Gastrocnemius medialis (tissue), 4 donors: Measurements from ENCODE around the gene USP17L21. TPM values are rescaled to one million over a fixed set of nuclear protein-coding genes. Genes with fewer than 3 reads are reported as not detected.
"Not testable (repeated sequence)": the region's sequence is repeated elsewhere in the genome, so short reads cannot be mapped to it uniquely, and the experiment has no call there.

Experiments
- ATAC-seq, 2 donors: fragments of 150-250 bp; one replicate each; pipeline ENCODE4 v1.9.1; 2016
- DNase-seq, 2 donors: peaks; one replicate each; pipeline ENCODE4 v3.0.0-alpha.2; 2019
- H3K27ac ChIP-seq, 4 donors: fragments of 200-600 bp; sonication (generic); 1 replicate in 1 of 4; 2 replicates in 3 of 4; pipeline ENCODE4 v1.5.1; 2016 to 2018; ENCODE audit warnings: mild to moderate bottlenecking in 2 of 4, moderate library complexity in 1 of 4
- H3K27me3 ChIP-seq, 3 donors: fragments of 200-600 bp; sonication (generic) in 2 of 3; 1 replicate in 1 of 3; 2 replicates in 2 of 3; pipeline versions ENCODE4 v1.5.1 to v1.6.0; 2016 to 2019; ENCODE audit warnings: mild to moderate bottlenecking in 1 of 3, moderate library complexity in 1 of 3
- H3K36me3 ChIP-seq, 2 donors: fragments of 200-600 bp; sonication (generic) in 1 of 2; one replicate each; pipeline ENCODE4 v1.5.1; 2017 to 2018
- H3K4me1 ChIP-seq, 2 donors: fragments of 200-600 bp; sonication (generic) in 1 of 2; one replicate each; pipeline ENCODE4 v1.5.1; 2016 to 2017; ENCODE audit warnings: mild to moderate bottlenecking in 2 of 2
- H3K4me3 ChIP-seq, 4 donors: fragments of 200-600 bp; sonication (generic) in 3 of 4; 1 replicate in 1 of 4; 2 replicates in 3 of 4; pipeline ENCODE4 v1.5.1; 2016 to 2019; ENCODE audit warnings: mild to moderate bottlenecking in 2 of 4
- H3K9me3 ChIP-seq, 3 donors: fragments of 200-600 bp; sonication (generic) in 2 of 3; 1 replicate in 1 of 3; 2 replicates in 2 of 3; pipeline ENCODE4 v1.5.1; 2016 to 2019
- in situ Hi-C, 4 donors: fragments of 200-750 bp; cut with MboI; loops; one replicate each; pipeline versions ENCODE4 v1.15.0 to v1.8.0; 2017; ENCODE audit warnings: low sequenced_read_pairs in 4 of 4
- intact Hi-C: fragments of 100-400 bp; cut with DNase I; formaldehyde crosslinking; loops from one replicate; pipeline ENCODE4 v1.15.1; 2023; ENCODE audit warnings: low total_unique reads
- total RNA-seq, 4 donors: library from RNA; depleted of rRNA; stranded (reverse); fragments of >200 nt; gene quantifications; one replicate each; pipeline versions ENCODE4 v1.1.0 to v1.2.3, GENCODE V29; 2016

The USP17L21 gene
- total RNA-seq, 4 donors from 2014 or later: not detected

DNA sequence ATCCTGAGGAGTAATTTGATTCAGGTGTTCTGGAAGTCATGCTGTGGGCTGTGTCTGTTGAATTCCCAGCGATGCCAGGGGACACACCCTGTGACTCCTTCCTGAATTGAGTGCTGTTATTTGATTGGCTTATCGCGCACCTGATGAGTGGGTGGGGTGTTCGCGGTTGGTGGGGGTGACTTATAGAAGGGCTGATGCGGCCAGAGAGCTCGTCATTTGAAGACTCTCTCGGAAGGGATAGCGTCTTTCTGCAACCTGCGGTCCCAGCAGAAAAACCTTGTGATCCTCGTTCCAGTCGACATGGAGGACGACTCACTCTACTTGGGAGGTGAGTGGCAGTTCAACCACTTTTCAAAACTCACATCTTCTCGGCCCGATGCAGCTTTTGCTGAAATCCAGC lies 4.6 kb downstream of the USP17L21 start, which contains the start of gene USP17L22:
TSS of gene USP17L22 (plus strand) at position 301 of the 400 bp plus-strand sequence. CDS start at position 301, 0 bp downstream.
- H3K27me3 ChIP-seq, in situ Hi-C loops, DNase-seq, H3K27ac ChIP-seq, H3K4me3 ChIP-seq, intact Hi-C loops, H3K4me1 ChIP-seq, ATAC-seq, H3K36me3 ChIP-seq, H3K9me3 ChIP-seq: not testable (repeated sequence)

- H3K4me3 ChIP-seq, H3K36me3 ChIP-seq, H3K27ac ChIP-seq, in situ Hi-C loops, intact Hi-C loops, H3K9me3 ChIP-seq, H3K27me3 ChIP-seq, ATAC-seq, H3K4me1 ChIP-seq: not testable (repeated sequence)
- DNase-seq: peak; percentile 28 to 35
Measured at GRCh38 chr4:9271719-9272118, 9.0 kb downstream of the USP17L21 start.

Other genes starting within 250 kb of the USP17L21 start
- not detected for gene FAM90A26, start 92.5 kb upstream of the USP17L21 start, total RNA-seq
- gene USP17L10, start 52.2 kb upstream of the USP17L21 start, total RNA-seq: not detected
- not detected for gene USP17L11, start 47.5 kb upstream of the USP17L21 start, total RNA-seq
- gene USP17L12, start 42.7 kb upstream of the USP17L21 start, total RNA-seq: not detected
- gene USP17L13, start 38.0 kb upstream of the USP17L21 start, total RNA-seq: not detected
- not detected for gene USP17L15, start 28.5 kb upstream of the USP17L21 start, total RNA-seq
- gene USP17L17, start 19.0 kb upstream of the USP17L21 start, total RNA-seq: not detected
- not detected for gene USP17L18, start 14.2 kb upstream of the USP17L21 start, total RNA-seq
- gene USP17L19, start 9.5 kb upstream of the USP17L21 start, total RNA-seq: not detected
- gene USP17L20, start 4.7 kb upstream of the USP17L21 start, total RNA-seq: not detected
- gene USP17L22, start 4.7 kb downstream of the USP17L21 start, total RNA-seq: not detected
- gene USP17L24, start 62.3 kb downstream of the USP17L21 start, total RNA-seq: not detected
- not detected for gene USP17L25, start 67.0 kb downstream of the USP17L21 start, total RNA-seq
- gene USP17L26, start 71.8 kb downstream of the USP17L21 start, total RNA-seq: not detected
- not detected for gene USP17L5, start 76.5 kb downstream of the USP17L21 start, total RNA-seq
- gene USP17L27, start 81.3 kb downstream of the USP17L21 start, total RNA-seq: not detected
- not detected for gene USP17L28, start 86.0 kb downstream of the USP17L21 start, total RNA-seq
- gene USP17L29, start 90.8 kb downstream of the USP17L21 start, total RNA-seq: not detected
- gene USP17L30, start 100.3 kb downstream of the USP17L21 start, total RNA-seq: not detected
- not detected for gene DEFB131A, start 181.5 kb downstream of the USP17L21 start, total RNA-seq